Type B pancreatic cell (in vitro differentiated cells): ENCODE measurements around the gene PAXIP1. TPM values are rescaled to one million over a fixed set of nuclear protein-coding genes. Genes with fewer than 3 reads are reported as not detected.

ENCODE experiments used
- DNase-seq: peaks from one replicate; pipeline ENCODE4 v3.0.0; 2021; ENCODE audit warnings: mixed read lengths; ENCODE audit not compliant: unreplicated experiment; ENCODE audit errors: extremely low spot score
- H3K27ac Mint-ChIP-seq: 2 replicates; pipeline ENCODE4 v1.8.0; 2021; ENCODE audit warnings: mild to moderate bottlenecking, mixed read lengths
- H3K27me3 Mint-ChIP-seq: 2 replicates; pipeline ENCODE4 v1.8.0; 2021; ENCODE audit warnings: mixed read lengths
- H3K36me3 Mint-ChIP-seq: 2 replicates; pipeline ENCODE4 v1.8.0; 2021; ENCODE audit warnings: mixed read lengths
- H3K4me1 Mint-ChIP-seq: one replicate; pipeline ENCODE4 v1.8.0; 2021; ENCODE audit warnings: mixed read lengths; ENCODE audit not compliant: unreplicated experiment
- H3K4me3 Mint-ChIP-seq: 2 replicates; pipeline ENCODE4 v1.8.0; 2021; ENCODE audit warnings: mild to moderate bottlenecking, mixed read lengths
- H3K9me3 Mint-ChIP-seq: 2 replicates; pipeline ENCODE4 v1.8.0; 2021; ENCODE audit warnings: mixed read lengths
- total RNA-seq: library from RNA; stranded (reverse); gene quantifications from 2 replicates; pipeline ENCODE4 v1.2.1, GENCODE V29; 2021; ENCODE audit warnings: low replicate concordance
- TF ChIP-seq, protein P1 (sequence below): fragments of 200-600 bp; sonication (generic); conservative IDR thresholded peaks from 2 replicates; pipeline ENCODE4 v1.5.0; 2021; ENCODE audit warnings: antibody characterized with exemption, mild to moderate bottlenecking

PAXIP1 gene
- total RNA-seq, 1 donor from 2014 or later, result 21.1 TPM

DNA sequence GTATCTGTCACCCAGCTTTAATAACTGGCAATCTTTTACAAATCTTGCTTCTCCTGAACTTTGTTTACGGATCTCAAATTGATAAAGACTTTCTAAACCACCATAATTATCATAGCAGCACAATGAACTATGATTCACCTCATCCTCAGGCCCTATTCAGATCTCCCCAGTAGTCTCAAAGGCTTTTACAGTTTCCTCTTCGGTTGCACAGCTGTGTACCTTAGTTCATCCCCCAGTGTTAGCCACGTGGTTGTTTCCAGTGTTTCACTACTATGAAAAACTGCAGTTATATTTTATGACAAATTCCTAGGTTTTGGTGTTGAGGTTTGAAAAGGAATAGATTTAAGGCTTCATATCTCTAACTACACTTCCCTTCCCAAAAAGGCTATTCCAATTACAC, 24.9 kb downstream of the PAXIP1 start:
- no peaks in the 10 kb centered on the region for H3K4me1 Mint-ChIP-seq
- H3K27me3 Mint-ChIP-seq, result no peaks in the 10 kb centered on the region
- no peak overlapping the region for H3K27ac Mint-ChIP-seq
- no peak for DNase-seq
- no peaks in the 10 kb centered on the region for H3K9me3 Mint-ChIP-seq
- TF ChIP-seq, protein P1, sequence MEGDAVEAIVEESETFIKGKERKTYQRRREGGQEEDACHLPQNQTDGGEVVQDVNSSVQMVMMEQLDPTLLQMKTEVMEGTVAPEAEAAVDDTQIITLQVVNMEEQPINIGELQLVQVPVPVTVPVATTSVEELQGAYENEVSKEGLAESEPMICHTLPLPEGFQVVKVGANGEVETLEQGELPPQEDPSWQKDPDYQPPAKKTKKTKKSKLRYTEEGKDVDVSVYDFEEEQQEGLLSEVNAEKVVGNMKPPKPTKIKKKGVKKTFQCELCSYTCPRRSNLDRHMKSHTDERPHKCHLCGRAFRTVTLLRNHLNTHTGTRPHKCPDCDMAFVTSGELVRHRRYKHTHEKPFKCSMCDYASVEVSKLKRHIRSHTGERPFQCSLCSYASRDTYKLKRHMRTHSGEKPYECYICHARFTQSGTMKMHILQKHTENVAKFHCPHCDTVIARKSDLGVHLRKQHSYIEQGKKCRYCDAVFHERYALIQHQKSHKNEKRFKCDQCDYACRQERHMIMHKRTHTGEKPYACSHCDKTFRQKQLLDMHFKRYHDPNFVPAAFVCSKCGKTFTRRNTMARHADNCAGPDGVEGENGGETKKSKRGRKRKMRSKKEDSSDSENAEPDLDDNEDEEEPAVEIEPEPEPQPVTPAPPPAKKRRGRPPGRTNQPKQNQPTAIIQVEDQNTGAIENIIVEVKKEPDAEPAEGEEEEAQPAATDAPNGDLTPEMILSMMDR, result no peak
- peaks cover 25% of the 10 kb centered on the region for H3K36me3 Mint-ChIP-seq
- no peak overlapping the region for H3K4me3 Mint-ChIP-seq

DNA sequence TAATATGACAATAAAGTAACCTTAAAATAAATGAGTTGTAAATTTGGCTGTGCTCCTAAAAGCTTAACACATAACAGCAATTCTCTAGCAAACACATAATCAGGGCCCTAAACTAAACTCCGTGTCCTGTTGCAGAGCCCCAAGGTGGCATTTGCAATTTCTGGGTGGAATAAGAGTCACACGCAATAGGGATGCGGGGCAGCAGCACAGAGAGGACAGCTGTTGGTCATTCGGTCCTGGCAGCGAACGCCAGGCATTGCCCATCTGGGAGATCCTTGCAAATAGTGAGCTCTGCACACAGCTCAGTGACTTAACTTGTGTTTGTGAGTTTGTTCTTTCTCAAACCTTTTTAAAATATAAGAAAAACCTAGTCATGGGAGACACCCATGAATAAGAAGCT, 25.7 kb downstream of the PAXIP1 start:
- H3K27ac Mint-ChIP-seq, result no peak overlapping the region
- no peaks in the 10 kb centered on the region for H3K9me3 Mint-ChIP-seq
- no peak overlapping the region for H3K4me3 Mint-ChIP-seq
- no peaks in the 10 kb centered on the region for H3K27me3 Mint-ChIP-seq
- no peak for DNase-seq
- TF ChIP-seq, protein P1, result no peak
- H3K4me1 Mint-ChIP-seq, result no peaks in the 10 kb centered on the region
- peaks cover 30% of the 10 kb centered on the region for H3K36me3 Mint-ChIP-seq

DNA sequence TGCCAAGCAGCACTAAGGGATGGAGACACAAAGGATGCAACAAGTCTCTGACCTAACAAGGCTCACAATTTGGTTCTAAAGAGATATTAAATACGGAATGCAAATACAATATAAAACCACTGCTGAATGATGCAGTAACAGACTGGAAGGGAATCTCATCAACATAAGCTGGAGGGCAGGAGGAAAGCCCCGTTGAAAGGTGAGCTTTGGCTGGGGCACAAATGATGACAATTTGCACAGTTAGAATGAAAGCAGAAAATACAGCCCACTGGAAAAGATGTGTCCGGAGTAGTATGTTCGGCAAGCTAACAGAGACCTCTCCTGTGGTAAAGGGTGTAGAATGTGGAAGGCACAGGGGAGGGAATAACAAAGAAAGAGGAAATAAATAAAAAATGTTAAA, 26.1 kb downstream of the PAXIP1 start:
- no peaks in the 10 kb centered on the region for H3K4me1 Mint-ChIP-seq
- H3K4me3 Mint-ChIP-seq, result no peak overlapping the region
- DNase-seq, result no peak
- H3K9me3 Mint-ChIP-seq, result no peaks in the 10 kb centered on the region
- TF ChIP-seq, protein P1, result no peak
- no peak overlapping the region for H3K27ac Mint-ChIP-seq
- no peaks in the 10 kb centered on the region for H3K27me3 Mint-ChIP-seq
- H3K36me3 Mint-ChIP-seq, result peaks cover 30% of the 10 kb centered on the region

DNA sequence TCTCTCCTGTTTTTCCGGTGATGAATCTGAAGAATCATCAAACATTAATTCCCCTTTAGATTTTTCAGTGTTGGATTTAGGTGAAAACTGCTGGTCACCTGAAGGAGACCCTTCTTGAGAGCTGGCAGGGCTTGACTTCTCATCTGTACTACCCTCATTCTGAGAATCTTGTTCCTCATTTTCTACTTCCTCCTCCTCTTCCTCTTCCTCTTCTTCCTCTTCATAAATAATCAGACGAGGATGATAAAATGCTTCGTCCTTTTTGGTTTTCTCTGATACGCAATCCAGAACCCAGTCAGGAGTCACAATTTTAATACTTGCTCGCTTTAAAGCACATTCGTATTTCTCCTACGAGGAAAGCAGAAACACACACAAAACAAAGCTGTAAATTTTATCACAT, 26.9 kb downstream of the PAXIP1 start:
- peaks cover 30% of the 10 kb centered on the region for H3K36me3 Mint-ChIP-seq
- no peaks in the 10 kb centered on the region for H3K27me3 Mint-ChIP-seq
- no peak overlapping the region for H3K27ac Mint-ChIP-seq
- H3K9me3 Mint-ChIP-seq, result no peaks in the 10 kb centered on the region
- no peaks in the 10 kb centered on the region for H3K4me1 Mint-ChIP-seq
- no peak overlapping the region for H3K4me3 Mint-ChIP-seq
- DNase-seq, result no peak
- TF ChIP-seq, protein P1, result no peak

DNA sequence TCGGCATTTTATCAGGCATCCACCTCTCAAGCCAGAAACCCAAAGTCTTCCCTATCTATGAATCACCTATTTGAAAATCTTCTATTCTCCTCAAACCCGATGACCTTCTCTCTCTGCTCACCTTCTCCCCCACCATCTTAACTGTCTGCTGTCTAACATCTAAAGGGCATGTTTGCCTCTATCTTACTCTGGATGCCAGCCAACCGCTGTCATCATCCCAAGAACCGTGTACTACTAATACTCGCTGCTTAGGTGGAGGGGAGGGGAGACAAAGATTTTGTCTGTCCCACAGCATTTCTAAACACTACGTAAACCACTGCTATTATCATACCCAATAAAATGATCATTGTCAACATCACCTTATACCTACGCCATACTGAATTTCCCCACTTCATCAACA, 29.5 kb downstream of the PAXIP1 start:
- TF ChIP-seq, protein P1, result no peak
- Mint-ChIP-seq H3K36me3 (peaks cover 33% of the 10 kb centered on the region), H3K4me3 (no peak overlapping the region), H3K27ac (no peak overlapping the region), H3K4me1 (no peaks in the 10 kb centered on the region), H3K27me3 (no peaks in the 10 kb centered on the region), H3K9me3 (no peaks in the 10 kb centered on the region)
- no peak for DNase-seq
